Thoracic aorta (tissue), 2 donors: ENCODE results near the gene DIP2B. TPM values are rescaled to one million over a fixed set of nuclear protein-coding genes. Genes with fewer than 3 reads are reported as not detected.

Experiments used
- ATAC-seq: fragments of 150-250 bp; one replicate; pipeline ENCODE4 v1.8.0; 2017; ENCODE audit warnings: low read depth; ENCODE audit not compliant: insufficient number of reproducible peaks, low FRiP score
- DNase-seq: peaks from one replicate; pipeline ENCODE4 v3.0.0-alpha.2; 2020; ENCODE audit warnings: low spot score
- H3K27ac ChIP-seq, 2 donors: fragments of 200-600 bp; sonication (generic); 1 replicate in 1 of 2; 2 replicates in 1 of 2; pipeline ENCODE4 v1.5.1; 2016; ENCODE audit warnings: mild to moderate bottlenecking in 2 of 2, moderate library complexity in 2 of 2
- H3K27me3 ChIP-seq: fragments of 200-600 bp; sonication (generic); replicated peaks from 2 replicates; pipeline ENCODE4 v1.6.0; 2016; ENCODE audit warnings: mild to moderate bottlenecking; ENCODE audit not compliant: insufficient read depth
- H3K36me3 ChIP-seq: fragments of 200-600 bp; sonication (generic); one replicate; pipeline ENCODE4 v1.5.1; 2016
- H3K4me1 ChIP-seq, 2 donors: fragments of 200-600 bp; sonication (generic); 1 replicate in 1 of 2; 2 replicates in 1 of 2; pipeline versions ENCODE4 v1.5.1 to v1.6.0; 2016; ENCODE audit warnings: low read depth in 2 of 2, mild to moderate bottlenecking in 1 of 2; ENCODE audit not compliant: control insufficient read depth in 1 of 2
- H3K4me3 ChIP-seq: fragments of 200-600 bp; sonication (generic); 2 replicates; pipeline ENCODE4 v1.5.1; 2016; ENCODE audit warnings: mild to moderate bottlenecking
- H3K9me3 ChIP-seq: fragments of 200-600 bp; sonication (generic); 2 replicates; pipeline ENCODE4 v1.5.1; 2016
- CTCF ChIP-seq: fragments of 200-600 bp; sonication (generic); IDR thresholded peaks from one replicate; pipeline ENCODE4 v1.5.1; 2019; ENCODE audit warnings: antibody characterized with exemption
- total RNA-seq, 2 donors: library from RNA; depleted of rRNA; stranded (reverse); fragments of >200 nt; gene quantifications; one replicate each; pipeline versions ENCODE4 v1.1.0 to v1.2.3, GENCODE V29; 2016

Gene DIP2B
- total RNA-seq, 2 donors from 2014 or later, result 22.3 to 22.9 TPM

- Histone ChIP-seq H3K4me1 (peaks cover 3 to 6% of the 10 kb centered on the region in 2 donors), H3K9me3 (no peaks in the 10 kb centered on the region), H3K4me3 (no peak overlapping the region), H3K27me3 (no peaks in the 10 kb centered on the region), H3K36me3 (no peaks in the 10 kb centered on the region), H3K27ac (peak overlapping the region in 1 of 2 donors; percentile 50)
- ATAC-seq (no peak), DNase-seq (no peak)
- TF ChIP-seq CTCF, result no peak
Measured at GRCh38 chr12:50598321-50598862, 93.6 kb downstream of the DIP2B start.

GRCh38 chr12:50599366-50600095 is 94.7 kb downstream of the DIP2B start:
- no peak for DNase-seq
- Histone ChIP-seq H3K4me1 (peaks cover 13 to 14% of the 10 kb centered on the region in 2 donors), H3K36me3 (no peaks in the 10 kb centered on the region), H3K27me3 (no peaks in the 10 kb centered on the region), H3K27ac (no peak overlapping the region), H3K9me3 (no peaks in the 10 kb centered on the region), H3K4me3 (no peak overlapping the region)
- TF ChIP-seq CTCF, result no peak
- ATAC-seq, result no peak

GRCh38 chr12:50600364-50600763 is 95.6 kb downstream of the DIP2B start:
- no peaks in the 10 kb centered on the region for H3K36me3 ChIP-seq
- no peak for DNase-seq
- H3K4me3 ChIP-seq, result no peak overlapping the region
- no peaks in the 10 kb centered on the region for H3K27me3 ChIP-seq
- no peak overlapping the region for H3K27ac ChIP-seq
- ATAC-seq, result no peak
- H3K9me3 ChIP-seq, result no peaks in the 10 kb centered on the region
- no peak for TF ChIP-seq CTCF
- peaks cover 13 to 14% of the 10 kb centered on the region in 2 donors for H3K4me1 ChIP-seq

GRCh38 chr12:50603817-50604639 is 99.2 kb downstream of the DIP2B start:
- no peaks in the 10 kb centered on the region for H3K36me3 ChIP-seq
- ATAC-seq (no peak), DNase-seq (no peak)
- H3K27me3 ChIP-seq, result no peaks in the 10 kb centered on the region
- peaks cover 9 to 14% of the 10 kb centered on the region in 2 donors for H3K4me1 ChIP-seq
- no peak overlapping the region for H3K27ac ChIP-seq
- no peak for TF ChIP-seq CTCF
- H3K9me3 ChIP-seq, result no peaks in the 10 kb centered on the region
- no peak overlapping the region for H3K4me3 ChIP-seq

GRCh38 chr12:50604640-50604920 is 99.8 kb downstream of the DIP2B start:
- ATAC-seq, result no peak
- Histone ChIP-seq H3K27me3 (no peaks in the 10 kb centered on the region), H3K4me3 (no peak overlapping the region), H3K36me3 (no peaks in the 10 kb centered on the region), H3K27ac (no peak overlapping the region), H3K9me3 (no peaks in the 10 kb centered on the region), H3K4me1 (peaks cover 11 to 16% of the 10 kb centered on the region in 2 donors)
- no peak for DNase-seq
- no peak for TF ChIP-seq CTCF
